HG03442 (cell line): ENCODE measurements around the gene ODF4.
"Not testable (repeated sequence)": the region's sequence is repeated elsewhere in the genome, so short reads cannot be mapped to it uniquely, and the experiment has no call there.

Source experiments
- ATAC-seq: cut with Tn5 transposase; IDR thresholded peaks from one replicate; pipeline ENCODE4 v1.9.1; 2021; ENCODE audit warnings: mild to moderate bottlenecking, moderate library complexity; ENCODE audit not compliant: unreplicated experiment

ODF4 gene

DNA sequence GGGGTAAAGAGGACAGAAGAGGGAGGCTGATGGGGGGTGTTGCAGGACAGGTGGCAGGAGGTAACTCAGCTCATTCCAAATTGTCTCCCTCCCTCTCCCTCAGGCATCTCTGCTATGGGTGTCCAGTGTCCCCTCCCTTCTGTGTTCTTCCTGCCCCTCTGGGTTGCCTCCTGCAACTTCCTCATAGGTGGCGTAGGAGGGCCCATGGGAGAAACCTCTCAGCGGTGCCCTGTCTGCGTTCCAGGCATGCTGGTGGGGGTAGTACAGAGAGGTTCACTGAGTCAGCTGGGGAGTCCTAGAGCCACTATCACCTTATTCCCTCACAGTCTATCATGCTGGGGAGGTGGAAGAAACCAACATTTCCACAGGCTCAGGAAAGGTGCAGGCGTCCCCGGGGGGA is 14.7 kb upstream of the ODF4 start:
- no peak for ATAC-seq

DNA sequence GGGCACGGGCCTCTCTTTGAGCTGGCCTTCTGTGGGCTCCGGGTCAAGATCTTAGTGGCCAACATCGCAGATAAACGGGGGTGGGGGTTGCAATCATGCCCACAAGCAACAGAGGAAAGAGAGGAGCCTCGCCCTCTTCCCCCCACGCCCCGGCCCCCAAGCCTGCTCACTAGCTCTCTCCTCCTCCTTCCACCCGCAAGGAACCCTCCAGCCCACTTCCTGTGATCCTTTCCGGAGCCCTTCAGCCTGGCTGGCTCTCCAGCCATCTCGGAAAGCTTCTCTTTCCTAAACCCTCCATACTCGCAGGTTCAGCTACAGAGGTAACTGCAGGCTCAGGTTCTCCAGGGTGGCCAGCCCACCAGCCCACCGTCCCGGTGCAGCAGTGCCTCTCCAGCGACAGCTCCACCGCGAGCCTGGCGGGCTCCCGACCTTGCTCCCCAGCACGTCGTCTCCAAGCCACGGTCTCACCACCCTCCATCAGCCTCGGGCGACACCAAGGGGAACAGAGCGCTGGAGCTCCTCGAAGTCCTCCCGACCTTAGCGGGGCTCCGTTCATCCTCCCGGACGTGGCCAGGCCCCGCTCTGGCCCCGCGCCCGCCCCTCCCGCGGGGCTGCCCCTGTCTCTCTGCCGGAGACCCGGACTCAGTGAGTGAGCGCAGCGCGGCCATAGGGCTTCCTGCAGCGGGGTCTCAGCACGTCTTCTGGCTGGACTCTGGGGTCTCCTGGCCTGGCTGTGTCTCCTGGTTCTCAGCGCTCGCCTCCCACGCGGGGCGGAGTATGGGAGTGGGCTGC is 12.9 kb upstream of the ODF4 start:
- ATAC-seq: no peak

DNA sequence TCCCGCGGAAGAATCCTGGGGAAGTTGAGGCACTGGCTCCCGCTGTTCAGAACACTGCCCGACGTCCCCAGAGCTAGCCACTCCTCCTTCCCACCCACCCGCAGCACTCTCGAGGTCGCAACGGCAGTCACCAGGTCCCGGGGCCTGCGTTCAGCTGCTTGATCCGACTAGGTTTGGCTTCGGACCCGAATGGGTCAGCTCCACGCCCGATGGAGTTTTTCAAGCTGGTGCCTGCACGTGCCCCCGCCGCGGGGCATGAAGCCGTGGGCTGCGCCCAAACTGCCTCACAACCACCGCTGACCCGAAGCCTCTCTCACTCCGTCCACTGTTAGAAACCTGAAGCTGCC is 12.4 kb upstream of the ODF4 start:
- ATAC-seq: no peak

DNA sequence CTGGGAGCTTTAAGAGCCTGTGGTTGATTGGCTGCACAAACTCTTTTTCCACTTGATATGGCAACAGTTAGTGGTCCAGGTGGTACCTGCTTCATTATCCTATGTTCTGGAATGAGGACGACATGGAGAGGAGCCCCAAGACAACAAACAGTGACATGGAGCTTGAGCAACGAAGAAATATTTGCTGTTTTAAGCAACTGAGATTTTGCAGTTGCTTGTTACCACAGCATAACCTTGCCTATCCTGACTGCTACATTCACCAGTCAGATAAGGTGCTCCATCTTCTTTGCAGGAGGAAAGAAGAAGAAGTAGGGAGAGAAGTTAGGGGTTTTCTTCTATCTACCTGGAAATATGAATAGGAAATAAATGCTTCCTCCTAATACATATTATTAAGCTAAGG is 7.5 kb upstream of the ODF4 start:
- ATAC-seq: no peak

DNA sequence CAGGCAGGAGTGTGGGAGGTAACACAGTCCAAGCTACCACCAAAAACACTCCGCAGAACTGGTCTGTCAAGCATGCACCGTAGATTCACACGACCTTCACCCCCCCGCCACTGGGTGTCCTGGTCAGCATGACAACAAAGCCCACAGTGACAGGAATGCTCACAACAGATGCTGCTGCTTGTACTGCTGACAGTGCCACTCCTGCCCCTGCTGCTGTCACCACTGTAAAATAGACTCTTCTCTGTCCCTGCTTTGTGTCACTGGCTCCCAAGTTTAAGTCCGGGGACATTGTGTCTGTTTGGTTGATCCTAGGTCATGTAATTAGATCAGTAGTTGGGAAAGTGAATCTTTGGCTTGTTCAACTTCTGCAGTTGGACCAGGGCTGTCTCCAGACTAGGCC is 7.0 kb upstream of the ODF4 start:
- ATAC-seq: no peak

DNA sequence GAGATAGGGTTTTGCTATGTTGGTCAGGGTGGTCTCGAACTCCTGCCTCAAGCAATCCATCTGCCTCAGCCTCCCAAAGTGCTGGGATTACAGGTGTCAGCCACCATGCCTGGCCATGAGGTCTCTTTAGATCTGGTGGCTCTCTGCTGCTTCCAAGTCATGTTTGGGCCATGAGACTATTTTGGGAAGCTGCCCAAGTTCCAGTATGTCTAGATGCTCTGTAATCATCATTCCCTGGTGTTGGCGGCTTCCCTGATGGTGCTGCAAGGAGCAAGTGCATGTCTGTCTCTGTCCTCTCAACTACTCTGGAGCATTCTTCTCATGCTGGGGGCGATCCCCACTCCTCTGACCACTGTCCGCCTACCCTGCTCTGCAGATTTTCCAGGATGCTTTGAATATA is 6.4 kb upstream of the ODF4 start:
- ATAC-seq: no peak

DNA sequence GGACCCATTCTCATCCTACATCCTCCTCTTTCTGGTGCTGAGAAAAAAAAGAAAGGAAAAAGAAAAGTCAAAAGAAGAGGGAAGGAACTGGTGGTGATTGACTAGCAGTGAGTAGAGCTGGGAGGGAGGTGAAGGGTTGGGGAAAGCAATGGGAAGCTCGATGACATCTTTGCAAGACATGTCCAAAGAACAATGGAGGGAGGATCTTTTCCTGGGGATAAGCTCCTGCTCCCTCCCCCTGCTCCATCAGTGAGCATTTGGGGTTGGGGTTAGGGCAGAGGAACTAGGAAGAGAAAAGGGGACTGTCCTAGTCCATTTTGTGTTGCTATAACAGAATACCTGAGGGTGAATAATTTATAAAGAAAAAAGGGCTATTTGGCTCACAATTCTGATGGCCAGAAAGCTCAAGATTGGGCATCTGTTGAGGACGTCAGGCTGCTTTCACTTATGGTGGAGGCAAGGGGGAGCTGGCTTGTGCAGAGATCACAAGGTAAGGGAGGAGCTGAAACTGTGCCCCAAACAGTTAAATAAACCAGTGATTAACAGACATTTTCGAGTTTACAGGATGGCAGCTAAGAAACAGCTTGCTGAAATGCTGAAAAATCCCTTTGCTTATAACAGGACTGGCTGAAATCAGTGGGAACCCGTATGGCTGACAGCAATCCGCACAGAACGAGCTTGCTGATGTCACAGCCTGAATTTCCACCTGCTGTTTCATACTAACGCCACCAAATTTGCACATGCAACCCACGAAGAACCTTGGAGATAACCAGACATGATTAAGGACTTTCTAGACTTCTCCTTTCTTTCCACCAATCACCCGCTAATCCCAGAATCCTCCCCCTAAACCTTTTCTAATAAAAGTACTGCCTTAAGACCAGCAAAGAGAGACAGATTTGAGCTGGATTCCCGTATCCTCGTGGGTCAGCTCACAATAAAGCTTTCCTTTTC is 1.6 kb upstream of the ODF4 start:
- no peak for ATAC-seq

DNA sequence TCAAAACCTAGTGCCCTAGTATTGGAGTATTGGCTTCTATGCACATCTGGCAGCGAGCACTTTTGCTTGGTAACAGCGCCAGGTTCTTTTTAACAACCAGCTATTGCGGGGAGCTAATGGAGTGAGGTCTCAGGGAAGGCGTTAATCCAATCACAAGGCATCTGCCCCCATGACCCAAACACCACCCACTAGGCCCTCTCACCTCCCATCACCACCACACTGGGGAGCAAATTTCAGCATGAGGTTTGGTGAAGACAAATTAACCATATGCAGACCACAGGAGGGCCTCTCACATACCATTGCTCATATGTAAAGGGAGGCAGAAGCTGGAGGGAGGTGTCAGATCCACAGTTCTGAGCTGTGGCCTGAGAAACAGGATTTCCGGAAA is 893 bp upstream of the ODF4 start:
- no peak for ATAC-seq

DNA sequence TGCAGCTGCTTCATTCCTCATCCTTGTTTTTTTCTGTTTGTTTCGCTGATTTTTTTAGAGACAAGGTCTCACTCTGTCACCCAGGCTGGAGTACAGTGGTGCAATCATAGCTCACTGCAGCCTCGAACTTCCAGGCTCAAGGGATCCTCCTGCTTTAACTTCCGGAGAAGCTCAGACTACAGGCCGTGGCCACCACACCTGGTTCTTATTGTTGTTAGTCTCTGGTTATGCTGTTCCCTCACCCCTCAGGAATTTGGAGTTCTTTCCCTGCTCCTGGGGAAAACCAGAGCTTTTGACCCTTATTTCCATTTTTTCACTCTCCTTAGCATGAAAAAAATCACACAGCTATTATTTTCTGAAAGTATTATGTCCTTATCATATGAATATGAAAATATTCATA is 1.8 kb downstream of the ODF4 start:
- no peak for ATAC-seq

DNA sequence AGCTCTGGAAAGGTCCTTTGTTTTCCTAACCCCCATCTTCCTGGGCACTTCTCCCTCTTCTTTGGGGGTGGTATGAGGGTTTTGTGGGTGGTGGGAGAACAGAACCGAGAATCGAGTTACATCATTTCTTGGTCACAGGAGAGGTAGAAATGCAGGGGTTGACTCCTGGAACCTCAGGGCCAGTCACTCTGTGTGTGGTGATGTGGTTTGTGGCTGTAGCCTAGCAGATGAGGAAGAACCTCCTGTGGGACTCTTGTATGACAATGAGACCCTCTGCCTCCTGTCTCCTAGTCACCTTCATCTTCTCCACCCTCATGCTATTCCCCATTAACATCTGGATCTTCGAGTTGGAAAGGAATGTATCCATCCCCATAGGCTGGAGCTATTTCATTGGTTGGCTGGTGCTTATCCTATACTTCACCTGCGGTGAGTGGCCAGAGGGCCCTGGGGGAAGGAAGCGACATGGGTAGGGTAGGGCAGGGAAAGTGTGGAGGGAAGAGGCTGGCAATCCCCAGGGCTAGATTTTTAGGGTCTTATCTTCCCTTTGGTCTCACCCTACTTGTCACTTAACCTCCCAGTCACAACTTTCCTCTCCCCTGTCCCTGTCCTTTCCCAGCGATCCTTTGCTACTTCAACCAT is 5.5 kb downstream of the ODF4 start:
- no peak for ATAC-seq

DNA sequence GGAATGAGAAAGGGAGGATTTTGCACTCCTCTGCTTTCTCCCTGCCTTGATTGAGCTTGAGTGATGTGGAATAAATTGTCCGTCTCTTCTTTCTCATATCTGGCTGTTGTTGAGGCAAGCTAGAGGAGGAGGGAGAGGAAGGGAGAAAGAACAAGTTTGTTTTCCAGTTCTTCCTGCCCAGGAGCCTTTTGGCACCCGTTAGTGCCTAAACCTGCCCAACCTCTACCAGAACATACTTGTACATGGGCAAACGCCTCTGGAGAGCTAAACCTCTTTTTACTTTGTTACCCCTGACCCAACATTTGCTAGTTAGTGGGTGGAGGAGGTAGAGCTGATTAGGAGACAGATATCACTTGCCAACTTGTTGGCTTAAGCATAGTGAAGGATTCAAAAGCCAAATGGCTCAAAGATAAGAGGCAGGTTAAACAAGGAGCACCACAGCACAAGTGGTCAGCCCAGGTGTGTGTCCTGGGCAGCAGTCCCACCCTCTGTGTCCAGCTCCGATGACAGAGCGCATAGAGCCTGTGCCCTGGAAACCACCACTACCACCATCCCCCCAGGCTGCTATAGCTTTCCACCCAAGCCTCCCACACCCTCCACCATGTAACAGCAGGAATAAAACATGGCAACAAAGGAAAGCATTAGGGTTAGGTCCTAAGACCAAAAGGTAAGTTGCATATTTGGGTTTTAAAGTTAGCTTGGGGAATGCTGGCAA is 6.5 kb downstream of the ODF4 start:
- no peak for ATAC-seq

DNA sequence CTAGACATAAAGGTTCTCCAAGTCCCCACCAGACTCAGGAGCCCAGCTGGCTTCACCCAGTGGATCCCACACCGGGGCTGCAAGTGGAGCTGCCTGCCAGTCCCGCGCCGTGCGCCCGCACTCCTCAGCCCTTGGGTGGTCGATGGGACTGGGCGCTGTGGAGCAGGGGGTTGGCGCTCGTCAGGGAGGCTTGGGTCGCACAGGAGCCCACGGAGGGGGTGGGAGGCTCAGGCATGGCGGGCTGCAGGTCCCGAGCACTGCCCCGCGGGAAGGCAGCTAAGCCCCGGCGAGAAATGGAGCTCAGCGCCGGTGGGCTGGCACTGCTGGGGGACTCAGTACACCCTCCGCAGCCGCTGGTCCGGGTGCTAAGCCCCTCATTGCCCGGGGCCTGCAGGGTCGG is 7.4 kb downstream of the ODF4 start:
- ATAC-seq: not testable (repeated sequence)

DNA sequence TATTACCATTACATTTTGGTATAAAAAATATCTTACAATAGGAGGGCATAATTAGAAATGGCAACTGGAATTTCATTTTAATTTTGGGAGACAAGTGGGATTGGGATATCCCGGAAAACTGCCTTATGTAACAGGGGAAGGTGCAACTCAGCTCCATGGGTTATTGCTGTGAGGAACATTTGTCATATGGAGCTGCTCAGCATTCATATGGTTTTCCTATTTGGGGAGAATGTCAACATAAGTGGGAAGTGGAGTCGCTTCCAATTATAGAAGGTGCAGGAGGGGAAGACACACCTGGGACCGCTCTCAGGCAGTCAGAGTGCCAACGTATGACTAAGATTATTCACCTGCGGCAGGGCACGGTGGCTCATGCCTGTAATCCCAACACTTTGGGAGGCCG is 10.7 kb downstream of the ODF4 start:
- ATAC-seq: no peak

DNA sequence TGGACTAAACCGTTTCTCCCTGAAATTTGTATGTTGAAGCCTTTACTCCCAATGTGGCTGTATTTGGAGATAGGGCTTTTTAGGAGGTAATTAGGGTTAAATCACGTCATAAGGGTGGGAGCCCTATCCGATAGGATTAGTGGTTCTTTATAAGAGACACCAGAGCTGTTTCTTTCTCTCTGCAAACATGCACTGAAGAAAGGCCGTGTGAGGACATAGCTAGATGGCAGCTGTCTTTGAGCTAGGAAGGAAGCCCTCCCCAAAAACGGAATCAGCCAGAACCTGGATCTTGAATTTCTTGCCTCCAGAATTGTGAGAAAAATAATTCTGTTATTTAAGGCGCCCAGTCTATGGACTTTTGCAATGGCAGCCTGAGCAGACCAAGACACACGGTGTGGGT is 14.1 kb downstream of the ODF4 start:
- ATAC-seq: no peak

DNA sequence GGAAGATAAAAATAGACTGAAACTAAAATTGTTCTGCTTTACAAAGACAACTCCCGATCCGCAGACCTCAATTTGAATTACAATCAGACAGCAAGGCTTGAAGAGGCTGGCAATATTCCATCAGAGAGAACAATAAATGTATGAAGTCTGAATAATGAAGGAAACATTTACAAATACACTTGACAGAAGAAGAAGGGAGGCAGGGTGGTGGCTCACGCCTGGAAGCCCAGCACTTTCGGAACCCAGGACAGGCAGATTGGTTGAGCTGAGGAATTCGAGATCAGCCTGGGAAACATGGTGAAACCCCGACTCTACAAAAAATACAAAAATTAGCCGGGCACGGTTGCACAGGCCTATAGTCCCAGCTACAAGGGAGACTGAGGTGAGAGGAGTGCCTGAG is 14.6 kb downstream of the ODF4 start:
- no peak for ATAC-seq

DNA sequence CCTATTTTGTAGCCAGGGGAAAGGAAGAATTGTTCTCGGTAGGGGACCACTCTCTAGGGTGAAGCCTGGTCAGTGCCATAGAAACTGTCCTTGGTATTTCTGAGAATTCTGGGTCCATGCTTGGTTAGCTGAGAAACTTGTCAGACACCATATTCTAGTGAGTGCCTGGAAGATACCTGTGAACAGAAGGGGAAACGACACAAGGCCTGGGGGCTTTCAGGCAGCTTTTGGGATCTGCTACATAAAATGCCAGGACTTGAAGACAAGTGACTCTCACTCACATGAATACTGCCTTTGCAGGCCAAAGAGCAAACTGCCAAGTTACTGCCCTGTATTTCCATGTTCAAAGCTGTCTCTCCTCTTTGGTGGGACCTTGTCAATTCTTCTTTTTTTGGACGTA is 18.3 kb downstream of the ODF4 start:
- ATAC-seq: no peak

DNA sequence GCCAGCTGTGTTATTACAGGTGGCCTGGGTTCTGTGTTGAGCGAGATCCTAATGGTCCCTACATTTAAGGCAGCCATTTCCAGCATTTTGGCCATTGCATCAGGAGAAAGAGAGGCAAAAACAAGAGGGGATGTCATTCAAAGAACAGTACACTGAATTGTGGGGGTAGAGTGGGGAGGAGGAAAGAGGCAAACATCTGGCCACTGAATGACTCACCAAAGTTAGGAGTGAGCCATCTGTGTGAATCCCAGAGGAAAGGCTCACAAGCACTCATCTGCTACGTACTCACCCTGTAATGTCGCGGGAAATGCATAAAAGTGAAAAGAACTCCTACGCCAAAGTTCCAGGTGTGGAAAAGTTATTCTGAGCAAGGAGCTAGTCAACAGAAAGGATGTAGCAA is 20.1 kb downstream of the ODF4 start:
- no peak for ATAC-seq

DNA sequence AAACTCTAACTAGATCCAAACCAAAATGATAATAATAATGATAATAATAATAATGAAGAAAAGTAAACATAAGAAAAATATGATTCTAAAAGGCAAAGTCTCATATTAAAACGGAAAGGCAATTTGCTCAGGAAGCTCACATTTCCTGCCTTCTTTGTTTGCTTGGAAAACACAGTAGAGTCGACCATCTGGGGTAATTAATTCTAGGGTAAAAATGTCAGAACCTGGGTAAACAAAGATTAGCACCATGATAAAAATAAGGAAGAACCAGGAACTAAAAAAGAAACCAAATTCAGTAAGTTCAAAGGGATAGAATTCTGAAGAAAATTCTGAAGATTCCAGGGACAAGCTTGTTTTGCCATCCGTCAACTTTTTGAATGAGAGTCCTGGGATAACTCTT is 20.6 kb downstream of the ODF4 start:
- no peak for ATAC-seq

DNA sequence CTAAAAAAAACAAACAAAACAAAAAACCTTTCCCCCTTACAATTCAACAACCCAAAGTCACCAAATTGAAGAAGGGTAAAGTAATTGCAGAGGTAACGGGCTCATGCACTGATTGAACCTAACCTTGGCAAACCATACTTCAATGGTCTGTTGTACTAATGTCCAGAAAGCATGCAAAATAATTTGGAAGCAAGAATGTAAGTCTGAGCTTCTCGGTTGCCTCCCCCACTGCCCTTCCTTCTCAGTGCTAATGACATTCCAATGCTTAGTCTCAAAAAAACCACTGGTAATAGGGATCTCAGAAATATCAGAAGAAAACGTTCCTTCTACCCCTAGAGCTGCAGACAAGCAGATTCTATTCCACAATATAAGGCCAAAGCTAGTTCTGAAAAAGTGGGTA is 21.1 kb downstream of the ODF4 start:
- no peak for ATAC-seq

DNA sequence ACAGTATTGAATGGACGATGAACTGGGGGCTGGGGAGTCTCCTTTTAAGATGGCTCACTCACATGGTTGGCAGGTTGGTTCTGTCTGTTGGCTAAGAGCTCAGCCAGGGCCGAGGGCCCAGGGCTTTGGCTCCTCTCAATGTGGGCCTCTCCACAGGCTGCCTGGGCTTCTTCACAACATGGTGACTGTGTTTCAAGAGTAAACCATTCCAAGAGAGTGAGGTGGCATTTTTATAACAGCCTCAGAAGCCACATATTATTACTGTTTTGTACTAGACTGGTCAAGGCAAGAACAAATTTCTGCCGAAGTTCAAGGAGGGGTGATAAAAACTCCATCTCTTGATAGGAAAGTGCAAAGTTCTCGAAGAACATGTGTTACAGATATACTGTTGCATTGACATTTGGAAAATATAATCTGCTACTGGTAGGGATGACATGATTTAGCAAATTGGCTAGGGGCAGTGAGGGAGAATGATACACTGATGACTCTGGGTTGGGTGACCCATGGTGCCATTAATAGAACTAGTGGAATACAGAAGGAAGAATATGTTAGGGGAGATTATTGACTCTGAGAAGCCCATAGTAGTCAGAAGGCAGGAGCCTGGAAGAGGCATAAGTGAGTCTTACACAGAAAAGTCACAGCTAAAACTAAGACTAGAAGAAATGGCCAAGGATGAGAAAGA is 23.2 kb downstream of the ODF4 start:
- no peak for ATAC-seq

DNA sequence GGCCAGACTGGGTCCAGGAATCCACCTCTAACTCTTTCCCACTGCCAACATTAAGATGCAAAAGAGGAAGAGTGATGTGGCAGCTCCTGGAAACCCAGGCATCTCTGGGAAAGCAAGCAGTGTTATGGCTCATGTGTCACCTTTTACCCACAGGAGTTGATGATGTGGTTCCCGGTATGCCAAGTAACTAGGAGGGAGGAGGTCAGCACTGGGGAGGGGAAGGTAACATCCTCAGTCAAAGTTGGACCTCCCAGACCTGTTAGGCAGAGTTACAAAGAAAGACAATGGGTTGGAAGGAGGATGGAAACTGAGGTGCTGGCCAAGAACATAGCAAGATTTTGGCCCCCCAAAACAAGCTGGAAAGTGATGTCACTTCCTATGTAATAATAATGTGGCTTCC is 25.5 kb downstream of the ODF4 start:
- no peak for ATAC-seq
